OCI-LY3 (cell line): ENCODE data around the gene AVPR1B.

Experiments used
- CTCF ChIP-seq: fragments of 200-600, 300-600 bp; sonication (generic); IDR thresholded peaks from 2 replicates; pipeline ENCODE4 v1.5.1; 2014; ENCODE audit warnings: antibody characterized with exemption, low read length, low read depth
- EZH2phosphoT487 ChIP-seq: fragments of 200-600 bp; shearing (Covaris generic); IDR thresholded peaks from 2 replicates; pipeline ENCODE4 v1.6.1; 2018; ENCODE audit warnings: antibody characterized with exemption, mixed run types, low read depth

GRCh38 chr1:206067486-206068227 is 49.5 kb downstream of the AVPR1B start:
- TF ChIP-seq CTCF: no peak
- TF ChIP-seq EZH2phosphoT487: no peak
